IPS DF 6.9 (cell line): Measurements from ENCODE around the gene RTRAF.

Source experiments
- DNase-seq: peaks from one replicate; pipeline ENCODE4 v3.0.0-alpha.2; 2013; ENCODE audit warnings: low read depth, low spot score
- H3K27ac ChIP-seq: one replicate; pipeline ENCODE4 v1.5.1; 2013; ENCODE audit warnings: low read length, control low read depth
- H3K27me3 ChIP-seq: 2 replicates; pipeline ENCODE4 v1.6.1; 2013; ENCODE audit warnings: mild to moderate bottlenecking, low read length; ENCODE audit not compliant: control insufficient read depth, insufficient read depth
- H3K36me3 ChIP-seq: 2 replicates; pipeline ENCODE4 v1.6.1; 2013; ENCODE audit warnings: low read length; ENCODE audit not compliant: control insufficient read depth, insufficient read depth
- H3K4me1 ChIP-seq: 2 replicates; pipeline ENCODE4 v1.6.1; 2013; ENCODE audit warnings: low read length; ENCODE audit not compliant: control insufficient read depth, insufficient read depth
- H3K4me3 ChIP-seq: 2 replicates; pipeline ENCODE4 v1.5.1; 2013; ENCODE audit warnings: mild to moderate bottlenecking, low read length
- H3K9me3 ChIP-seq: 2 replicates; pipeline ENCODE4 v1.6.1; 2013; ENCODE audit warnings: low read length, inconsistent platforms; ENCODE audit not compliant: control insufficient read depth, insufficient read depth
- WGBS: extraction: QIAGEN DNeasy Blood & Tissue Kit; methylation state at CpG from one replicate; pipeline ENCODE4 v1.1.7; 2013; ENCODE audit warnings: mixed read lengths, missing lambda C conversion rate; ENCODE audit not compliant: insufficient read length, insufficient coverage; 5-methylcytosine and 5-hydroxymethylcytosine counted together

RTRAF gene

DNA sequence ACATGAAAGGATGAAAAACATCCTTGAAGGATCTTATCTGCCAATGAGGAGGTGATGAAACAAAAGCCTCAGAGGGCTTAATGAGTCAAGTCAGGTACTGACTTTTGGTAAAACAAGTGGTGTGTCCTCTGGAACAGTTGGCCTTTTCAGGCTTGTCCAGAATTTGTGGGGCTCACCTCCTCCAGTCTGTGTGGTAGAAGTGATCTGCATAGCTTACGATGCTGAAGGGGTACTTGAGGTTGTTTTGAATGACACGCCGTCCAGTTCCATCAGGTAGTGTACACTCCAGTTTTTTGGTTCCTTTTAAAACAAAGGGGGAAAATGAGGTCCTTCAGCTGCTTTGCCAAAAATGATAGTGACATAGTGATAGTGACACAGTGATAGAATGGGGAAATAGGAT lies 17.0 kb downstream of the RTRAF start:
- Histone ChIP-seq H3K4me3 (no peak overlapping the region), H3K27ac (no peak overlapping the region), H3K27me3 (no peaks in the 10 kb centered on the region), H3K9me3 (no peaks in the 10 kb centered on the region), H3K36me3 (peaks cover 36% of the 10 kb centered on the region; the same call in 1 of the 2 replicates), H3K4me1 (no peaks in the 10 kb centered on the region; the same call in 1 of the 2 replicates)
- WGBS, result no CpG with 5 or more reads among the region's 3 CpGs
- DNase-seq, result no peak

DNA sequence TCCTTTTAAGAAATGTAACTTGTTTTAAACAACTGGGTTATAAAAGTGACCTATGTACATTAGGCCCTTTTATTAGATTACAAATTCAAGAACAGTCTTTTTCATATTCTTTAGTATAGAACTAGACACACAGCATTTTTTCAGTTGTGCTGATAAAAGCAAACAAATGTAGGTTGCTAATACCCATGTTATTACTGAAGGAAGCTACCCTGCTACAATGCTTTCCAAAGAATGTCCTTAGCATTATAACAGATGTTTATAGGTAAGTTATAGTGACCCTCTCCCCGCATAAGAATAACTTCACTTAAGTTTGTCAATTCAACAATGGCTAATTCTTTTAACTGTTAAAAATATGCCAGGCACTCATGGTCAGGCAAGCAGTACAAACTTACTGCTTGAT lies 17.9 kb downstream of the RTRAF start:
- H3K4me1 ChIP-seq, result no peaks in the 10 kb centered on the region; the same call in 1 of the 2 replicates
- no peak overlapping the region for H3K4me3 ChIP-seq
- no peak overlapping the region for H3K27ac ChIP-seq
- peaks cover 35% of the 10 kb centered on the region; the same call in 1 of the 2 replicates for H3K36me3 ChIP-seq
- H3K27me3 ChIP-seq, result no peaks in the 10 kb centered on the region
- WGBS, result no CpG with 5 or more reads among the region's 1 CpG
- no peaks in the 10 kb centered on the region for H3K9me3 ChIP-seq
- DNase-seq, result no peak

DNA sequence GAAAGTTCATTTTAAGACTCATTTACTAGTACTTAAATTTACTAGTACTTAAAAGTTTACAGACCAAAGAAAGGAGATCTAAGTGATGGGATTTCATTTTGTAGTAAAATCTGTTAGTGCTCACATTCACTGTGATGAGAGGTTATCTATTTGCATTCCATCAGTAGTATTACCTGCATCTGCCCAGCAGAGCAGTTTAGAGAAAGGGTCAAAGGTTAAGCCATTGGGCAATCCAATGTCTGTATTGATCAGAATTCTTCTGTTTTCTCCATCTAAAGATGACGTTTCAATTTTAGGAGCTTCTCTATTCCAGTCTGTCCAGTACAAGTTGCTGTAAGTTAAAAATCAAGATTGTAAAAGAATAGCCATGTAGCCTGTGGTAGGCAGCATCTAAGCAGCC lies 18.3 kb downstream of the RTRAF start:
- H3K9me3 ChIP-seq, result no peaks in the 10 kb centered on the region
- H3K27ac ChIP-seq, result no peak overlapping the region
- no peak for DNase-seq
- no peaks in the 10 kb centered on the region; the same call in 1 of the 2 replicates for H3K4me1 ChIP-seq
- H3K27me3 ChIP-seq, result no peaks in the 10 kb centered on the region
- peaks cover 34% of the 10 kb centered on the region; the same call in 1 of the 2 replicates for H3K36me3 ChIP-seq
- WGBS, result no CpG with 5 or more reads among the region's 1 CpG
- H3K4me3 ChIP-seq, result no peak overlapping the region

DNA sequence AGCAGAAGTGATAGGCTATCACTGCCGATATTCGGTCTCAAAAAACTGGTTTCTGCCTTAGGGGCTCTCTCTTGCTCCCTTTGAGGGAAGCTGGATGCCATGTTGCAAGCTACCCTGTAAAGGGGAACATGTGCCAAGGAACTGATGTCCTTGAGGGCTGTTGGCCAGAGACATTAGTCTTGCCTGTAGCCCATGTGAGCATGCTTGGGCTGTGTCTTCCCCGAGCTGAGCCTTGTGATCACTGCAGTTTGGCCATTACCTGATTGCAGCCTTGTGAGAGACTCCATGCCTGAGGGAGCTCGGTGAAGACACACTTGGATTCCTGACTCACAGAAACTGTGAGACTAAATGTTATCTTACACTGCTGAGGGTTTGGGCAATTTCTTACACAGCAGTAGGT lies 18.8 kb downstream of the RTRAF start:
- H3K27me3 ChIP-seq, result no peaks in the 10 kb centered on the region
- DNase-seq, result no peak
- peaks cover 1% of the 10 kb centered on the region; the same call in 1 of the 2 replicates for H3K4me1 ChIP-seq
- H3K36me3 ChIP-seq, result peaks cover 34% of the 10 kb centered on the region; the same call in 1 of the 2 replicates
- WGBS, result no CpG with 5 or more reads among the region's 4 CpGs
- no peak overlapping the region for H3K4me3 ChIP-seq
- no peak overlapping the region for H3K27ac ChIP-seq
- no peaks in the 10 kb centered on the region for H3K9me3 ChIP-seq

DNA sequence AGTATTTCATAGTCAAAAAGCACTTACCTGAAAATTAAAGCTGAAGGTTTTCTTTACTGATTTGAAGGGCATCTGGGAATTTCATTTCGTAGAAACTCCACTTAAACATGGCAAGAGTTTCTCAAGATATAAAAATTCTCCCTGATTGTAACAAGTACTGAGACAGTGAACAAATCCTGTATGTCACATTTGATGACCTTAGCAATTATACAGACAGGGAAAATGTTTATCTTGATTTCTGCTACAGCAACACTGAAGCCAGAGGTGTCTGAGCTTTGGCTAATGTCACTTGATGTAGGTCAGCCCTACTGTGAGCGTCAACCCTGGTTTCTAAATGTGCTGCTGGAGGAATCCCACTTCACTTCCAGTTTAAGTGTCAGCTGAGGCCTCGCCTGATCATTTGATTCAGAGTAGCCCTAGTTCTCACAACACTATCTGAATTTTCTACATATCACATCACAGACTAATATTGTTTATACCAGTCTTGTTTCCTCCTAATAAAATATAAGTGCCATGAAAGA lies 20.9 kb downstream of the RTRAF start:
- no CpG with 5 or more reads among the region's 3 CpGs for WGBS
- Histone ChIP-seq H3K27me3 (no peaks in the 10 kb centered on the region), H3K9me3 (no peaks in the 10 kb centered on the region), H3K4me1 (peaks cover 3% of the 10 kb centered on the region; the same call in 1 of the 2 replicates), H3K36me3 (peaks cover 29% of the 10 kb centered on the region; the same call in 1 of the 2 replicates), H3K4me3 (no peak overlapping the region), H3K27ac (no peak overlapping the region)
- DNase-seq, result no peak

GRCh38 chr14:52011523-52011922 lies 22.2 kb downstream of the RTRAF start:
- WGBS, result no CpG with 5 or more reads among the region's 9 CpGs
- H3K4me1 ChIP-seq, result peaks cover 3% of the 10 kb centered on the region; the same call in 1 of the 2 replicates
- no peak overlapping the region for H3K4me3 ChIP-seq
- no peaks in the 10 kb centered on the region for H3K9me3 ChIP-seq
- H3K27me3 ChIP-seq, result no peaks in the 10 kb centered on the region
- H3K36me3 ChIP-seq, result peaks cover 23% of the 10 kb centered on the region; the same call in 1 of the 2 replicates
- DNase-seq, result no peak
- H3K27ac ChIP-seq, result no peak overlapping the region

- Histone ChIP-seq H3K9me3 (no peaks in the 10 kb centered on the region), H3K27me3 (no peaks in the 10 kb centered on the region), H3K4me3 (no peak overlapping the region), H3K27ac (no peak overlapping the region), H3K4me1 (peaks cover 3% of the 10 kb centered on the region; the same call in 1 of the 2 replicates), H3K36me3 (peaks cover 23% of the 10 kb centered on the region; the same call in 1 of the 2 replicates)
- no peak for DNase-seq
- no CpG with 5 or more reads among the region's 4 CpGs for WGBS
These were observed 23.3 kb downstream of the RTRAF start for GRCh38 chr14:52012635-52013034.

DNA sequence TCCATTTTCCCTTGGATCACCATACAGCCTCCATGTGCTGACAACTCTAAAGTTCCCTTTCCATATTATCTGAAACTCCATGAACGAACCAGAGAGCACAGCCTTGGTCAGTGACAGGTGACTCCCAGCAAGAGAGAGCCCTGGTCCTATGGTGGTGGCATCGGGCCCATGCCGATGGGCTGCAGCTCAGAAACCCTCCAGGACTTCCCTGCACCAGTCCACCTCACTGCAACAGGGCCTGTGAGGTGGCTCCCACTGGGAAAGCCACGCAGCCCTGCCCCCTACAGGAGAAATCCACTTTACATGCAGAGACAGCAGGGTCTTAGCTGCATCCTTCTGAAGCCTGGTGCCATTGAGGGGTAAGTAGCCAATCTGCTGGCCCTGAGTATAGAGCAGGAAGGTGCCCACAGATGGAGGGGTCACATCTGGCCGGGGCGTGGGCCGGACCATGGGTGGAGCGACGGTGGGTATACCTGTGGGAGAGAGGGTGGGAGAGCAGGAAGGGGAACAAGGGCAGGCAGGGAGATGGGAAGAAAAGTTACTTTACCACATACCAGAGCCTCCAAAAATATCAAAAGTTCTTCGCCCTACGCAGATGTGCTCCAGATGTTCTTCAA lies 24.7 kb downstream of the RTRAF start:
- no CpG with 5 or more reads among the region's 11 CpGs for WGBS
- Histone ChIP-seq H3K27ac (no peak overlapping the region), H3K36me3 (peaks cover 15% of the 10 kb centered on the region; the same call in 1 of the 2 replicates), H3K4me3 (no peak overlapping the region), H3K4me1 (peaks cover 3% of the 10 kb centered on the region; the same call in 1 of the 2 replicates), H3K9me3 (no peaks in the 10 kb centered on the region), H3K27me3 (no peaks in the 10 kb centered on the region)
- DNase-seq, result no peak

DNA sequence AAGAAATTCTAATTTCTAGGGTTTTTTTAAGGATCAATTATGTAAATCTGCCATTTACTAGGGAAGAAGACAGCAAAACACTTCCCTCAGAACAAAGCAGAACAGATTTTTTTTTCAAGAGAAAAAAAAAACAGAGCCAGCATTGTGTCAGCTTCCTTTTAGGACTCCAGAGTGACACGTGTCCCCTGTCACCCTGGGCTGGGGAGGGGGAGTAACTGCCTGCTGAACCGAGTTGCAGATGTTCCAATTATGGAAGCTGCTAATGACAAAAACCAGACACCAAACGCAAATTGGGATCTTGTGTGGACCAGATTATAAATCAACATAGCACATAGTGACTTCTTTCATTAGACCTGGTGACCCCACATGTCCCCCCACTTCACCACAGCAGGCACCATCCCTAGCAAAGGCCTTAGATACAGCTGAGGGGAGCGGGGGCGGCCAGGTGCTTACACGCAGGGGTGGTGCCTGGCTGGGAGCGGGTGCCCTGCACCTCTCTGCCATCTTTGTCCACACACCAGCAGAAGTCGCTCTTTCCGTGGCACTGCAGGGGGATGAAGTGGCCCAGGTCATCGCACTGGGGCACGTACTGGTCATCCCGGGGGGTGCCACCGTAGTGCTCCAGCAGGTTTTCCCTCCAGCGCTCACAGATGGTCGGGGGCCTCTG lies 25.4 kb downstream of the RTRAF start:
- no CpG with 5 or more reads among the region's 15 CpGs for WGBS

DNA sequence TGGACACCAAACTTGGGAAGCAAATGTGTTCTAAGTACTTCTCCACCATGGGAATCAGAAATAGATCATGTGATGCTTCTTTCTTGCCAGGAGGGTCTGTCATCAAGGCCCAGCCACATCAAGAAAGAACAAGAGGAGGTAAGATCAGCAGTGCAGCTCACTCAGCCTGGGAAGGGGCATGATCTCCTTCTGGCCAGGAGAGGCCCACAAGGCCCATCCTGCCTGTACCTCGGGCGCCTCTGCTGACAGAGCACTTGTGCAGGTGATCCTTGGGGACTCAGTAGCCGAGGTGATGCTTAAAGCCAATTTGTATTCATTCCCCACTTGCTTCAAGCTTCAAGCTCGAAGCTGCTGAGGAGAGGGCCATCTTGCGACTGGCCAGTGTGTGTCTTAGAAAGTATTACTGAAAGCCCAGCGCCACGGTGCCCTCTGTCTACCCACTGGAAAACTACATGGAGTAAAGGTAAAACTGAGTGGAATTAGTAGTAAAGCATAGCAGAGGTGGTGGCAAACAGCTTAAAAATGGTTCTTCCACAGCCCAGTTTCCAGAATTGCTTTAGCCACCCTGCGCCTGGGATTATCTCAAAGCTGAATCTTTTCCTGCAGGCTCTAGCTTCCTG lies 26.2 kb downstream of the RTRAF start:
- H3K4me3 ChIP-seq, result no peak overlapping the region
- DNase-seq, result no peak
- H3K27me3 ChIP-seq, result no peaks in the 10 kb centered on the region
- peaks cover 11% of the 10 kb centered on the region; the same call in 1 of the 2 replicates for H3K36me3 ChIP-seq
- H3K9me3 ChIP-seq, result no peaks in the 10 kb centered on the region
- H3K27ac ChIP-seq, result no peak overlapping the region
- H3K4me1 ChIP-seq, result peaks cover 3% of the 10 kb centered on the region; the same call in 1 of the 2 replicates
- WGBS, result no CpG with 5 or more reads among the region's 8 CpGs

More for the DNA sequence above, 25.4 kb downstream of the RTRAF start:
- H3K9me3 ChIP-seq, result no peaks in the 10 kb centered on the region
- no peak overlapping the region for H3K4me3 ChIP-seq
- peaks cover 14% of the 10 kb centered on the region; the same call in 1 of the 2 replicates for H3K36me3 ChIP-seq
- no peaks in the 10 kb centered on the region for H3K27me3 ChIP-seq
- peaks cover 3% of the 10 kb centered on the region; the same call in 1 of the 2 replicates for H3K4me1 ChIP-seq
- H3K27ac ChIP-seq, result no peak overlapping the region
- no peak for DNase-seq
